IMR-90 (cell line): ENCODE results near the gene NCR2. TPM values are rescaled to one million over a fixed set of nuclear protein-coding genes. Genes with fewer than 3 reads are reported as not detected.

Experiments used
- ATAC-seq: fragments of 200-7000 bp; cut with Tn5 transposase; 2 replicates; pipeline ENCODE4 v1.9.1; 2020; ENCODE audit warnings: low read depth, mild to moderate bottlenecking, moderate library complexity
- BruUV-seq: library from RNA; stranded (reverse); fragments of 400-500 nt; replicated peaks from 2 replicates; lab custom pipeline; 2021; lab: Mats Ljungman, UMichigan
- CTCF ChIA-PET: fragments of 300-600 bp; formaldehyde crosslinking; extraction: SDS; loops from one replicate; lab custom pipeline; 2021; ENCODE audit warnings: antibody characterized with exemption; lab: Yijun Ruan, JAX
- POLR2A ChIA-PET: fragments of 300-600 bp; sonication (Branson Sonifier 250); formaldehyde crosslinking; loops from one replicate; lab custom pipeline; 2022; ENCODE audit warnings: antibody characterized with exemption; ENCODE audit not compliant: unreplicated experiment; lab: Charles Lee
- DNase-seq: peaks from one replicate; pipeline ENCODE4 v3.0.0; 2013
- H2AFZ ChIP-seq: replicated peaks from 2 replicates; pipeline ENCODE3; 2013; ENCODE audit warnings: low read length, mild to moderate bottlenecking; ENCODE audit not compliant: poor library complexity
- H2AK5ac ChIP-seq: 2 replicates; pipeline ENCODE4 v1.6.1; 2013; ENCODE audit warnings: low read depth, low read length, inconsistent platforms
- H2AK9ac ChIP-seq: replicated peaks from 2 replicates; pipeline ENCODE3; 2013; ENCODE audit warnings: mild to moderate bottlenecking, low read depth, low read length, moderate library complexity; ENCODE audit not compliant: poor library complexity
- H2BK120ac ChIP-seq: 2 replicates; pipeline ENCODE4 v1.6.1; 2013; ENCODE audit warnings: low read depth, low read length, inconsistent platforms
- H2BK15ac ChIP-seq: 3 replicates; pipeline ENCODE4 v1.6.1; 2013; ENCODE audit warnings: low read depth, low read length, inconsistent platforms
- H2BK20ac ChIP-seq: 2 replicates; pipeline ENCODE4 v1.6.1; 2013; ENCODE audit warnings: low read depth, mild to moderate bottlenecking, inconsistent platforms, low read length, moderate library complexity
- H2BK5ac ChIP-seq: 2 replicates; pipeline ENCODE4 v1.6.1; 2013; ENCODE audit warnings: mild to moderate bottlenecking, low read depth, low read length, inconsistent platforms; ENCODE audit not compliant: poor library complexity, severe bottlenecking
- H3K14ac ChIP-seq: replicated peaks from 2 replicates; pipeline ENCODE4 v1.6.1; 2013; ENCODE audit warnings: low read depth, low read length, inconsistent platforms
- H3K18ac ChIP-seq: 2 replicates; pipeline ENCODE4 v1.6.1; 2013; ENCODE audit warnings: low read depth, low read length, control low read depth
- H3K23ac ChIP-seq: 2 replicates; pipeline ENCODE4 v1.6.1; 2013; ENCODE audit warnings: low read depth, low read length, inconsistent platforms
- H3K27ac ChIP-seq: 2 replicates; pipeline ENCODE4 v1.5.1; 2013; ENCODE audit warnings: mild to moderate bottlenecking, control low read depth, low read length; ENCODE audit not compliant: insufficient read depth
- H3K27me3 ChIP-seq: 2 replicates; pipeline ENCODE4 v1.6.1; 2013; ENCODE audit warnings: low read length; ENCODE audit not compliant: control insufficient read depth, insufficient read depth
- H3K36me3 ChIP-seq: 2 replicates; pipeline ENCODE4 v1.6.1; 2013; ENCODE audit warnings: low read length, mixed read lengths; ENCODE audit not compliant: control insufficient read depth, insufficient read depth
- H3K4ac ChIP-seq: 2 replicates; pipeline ENCODE4 v1.6.1; 2013; ENCODE audit warnings: low read depth, low read length, inconsistent platforms
- H3K4me1 ChIP-seq: 2 replicates; pipeline ENCODE4 v1.6.1; 2013; ENCODE audit warnings: low read length, mixed read lengths; ENCODE audit not compliant: control insufficient read depth, insufficient read depth
- H3K4me2 ChIP-seq: 2 replicates; pipeline ENCODE4 v1.6.1; 2013; ENCODE audit warnings: low read depth, mild to moderate bottlenecking, control low read depth, low read length, moderate library complexity
- H3K4me3 ChIP-seq: 2 replicates; pipeline ENCODE4 v1.5.1; 2013; ENCODE audit warnings: low read depth, mild to moderate bottlenecking, control low read depth, low read length, moderate library complexity; ENCODE audit not compliant: insufficient read depth
- H3K56ac ChIP-seq: 2 replicates; pipeline ENCODE4 v1.6.1; 2013; ENCODE audit warnings: low read length, inconsistent platforms; ENCODE audit not compliant: insufficient read depth; ENCODE audit errors: extremely low read depth
- H3K79me1 ChIP-seq, 2 experiments: 2 replicates each; pipeline ENCODE4 v1.6.1; 2013; ENCODE audit warnings: low read length in 2 of 2, inconsistent platforms in 1 of 2, low read depth in 1 of 2
- H3K9ac ChIP-seq: 2 replicates; pipeline ENCODE4 v1.6.1; 2013; ENCODE audit warnings: low read depth, low read length, control low read depth
- H3K9me1 ChIP-seq: 2 replicates; pipeline ENCODE4 v1.6.1; 2013; ENCODE audit warnings: low read length, inconsistent platforms; ENCODE audit not compliant: insufficient read depth
- H3K9me3 ChIP-seq: 2 replicates; pipeline ENCODE4 v1.6.1; 2013; ENCODE audit warnings: low read length; ENCODE audit not compliant: control insufficient read depth, insufficient read depth
- H4K20me1 ChIP-seq: 2 replicates; pipeline ENCODE4 v1.6.1; 2013; ENCODE audit warnings: low read length, inconsistent platforms; ENCODE audit not compliant: insufficient read depth
- H4K5ac ChIP-seq: 2 replicates; pipeline ENCODE4 v1.6.1; 2013; ENCODE audit warnings: mild to moderate bottlenecking, low read depth, low read length, control low read depth
- H4K8ac ChIP-seq, 2 experiments: 2 replicates each; pipeline ENCODE4 v1.6.1; 2013; ENCODE audit warnings: low read depth in 2 of 2, low read length in 2 of 2, control low read depth in 1 of 2, inconsistent platforms in 1 of 2
- H4K91ac ChIP-seq: 2 replicates; pipeline ENCODE4 v1.6.1; 2013; ENCODE audit warnings: low read depth, low read length, inconsistent platforms; ENCODE audit not compliant: insufficient read depth
- CEBPB ChIP-seq: IDR thresholded peaks from 2 replicates; pipeline ENCODE4 v1.6.1; 2012; ENCODE audit warnings: low read depth, low read length, improper control_type of control experiment
- CHD1 ChIP-seq: IDR thresholded peaks from 2 replicates; pipeline ENCODE4 v1.6.1; 2012; ENCODE audit warnings: low read depth, low read length, improper control_type of control experiment
- ELK1 ChIP-seq: fragments of 150-350 bp; IDR thresholded peaks from 2 replicates; pipeline ENCODE4 v1.6.1; 2016; ENCODE audit warnings: low read depth, mild to moderate bottlenecking, low read length, moderate library complexity, borderline replicate concordance
- FOS ChIP-seq: fragments of 150-350 bp; IDR thresholded peaks from 2 replicates; pipeline ENCODE4 v1.6.1; 2016; ENCODE audit warnings: low read depth, low read length
- MAZ ChIP-seq: IDR thresholded peaks from 2 replicates; pipeline ENCODE4 v1.6.1; 2012; ENCODE audit warnings: low read depth, mild to moderate bottlenecking, low read length, improper control_type of control experiment, moderate library complexity, borderline replicate concordance
- NFE2L2 ChIP-seq: fragments of 150-350 bp; IDR thresholded peaks from 2 replicates; pipeline ENCODE4 v1.6.1; 2016; ENCODE audit warnings: low read depth, mild to moderate bottlenecking, low read length
- RFX5 ChIP-seq: IDR thresholded peaks from 2 replicates; pipeline ENCODE4 v1.8.0; 2012; ENCODE audit warnings: low read depth, mild to moderate bottlenecking, low read length, moderate library complexity
- WGBS, 2 experiments: methylation state at CpG; one replicate each; pipeline versions ENCODE4 v1.1.5 to v1.1.7; 2013; ENCODE audit warnings: missing lambda C conversion rate in 2 of 2; ENCODE audit not compliant: insufficient read length in 1 of 2; ENCODE audit errors: extremely low coverage in 2 of 2; 5-methylcytosine and 5-hydroxymethylcytosine counted together
- dilution Hi-C: fragments of 300-500 bp; cut with HindIII; formaldehyde crosslinking; loops from one replicate; pipeline ENCODE4 v1.14.3; 2018; ENCODE audit warnings: low sequenced_read_pairs; ENCODE audit not compliant: unreplicated experiment
- in situ Hi-C: fragments of 300-500 bp; cut with MboI; formaldehyde crosslinking; loops from 3 replicates; pipeline ENCODE4 v1.14.3; 2019; ENCODE audit warnings: low sequenced_read_pairs, inconsistent platforms, mixed read lengths
- intact Hi-C: fragments of 100-400 bp; cut with micrococcal nuclease; formaldehyde crosslinking; loops from 2 replicates; pipeline ENCODE4 v1.10.0; 2022
- polyA plus RNA-seq, 3 experiments: library from polyadenylated mRNA; depleted of rRNA; stranded (reverse); fragments of >200 nt; gene quantifications; 2 replicates each; pipeline ENCODE4 v1.2.3, GENCODE V29; 2012; ENCODE audit warnings: low replicate concordance in 1 of 3
- total RNA-seq: library from RNA; depleted of rRNA; stranded (reverse); fragments of >200 nt; gene quantifications from 2 replicates; pipeline ENCODE4 v1.2.3, GENCODE V29; 2012

The NCR2 gene
- total and polyA plus RNA-seq, 2 of the 4 experiments (the other 2 are of a cell fraction): not detected

GRCh38 chr6:41373919-41374617 lies 38.7 kb downstream of the NCR2 start:
- Histone ChIP-seq H3K9ac (no peak overlapping the region), H3K56ac (no peak overlapping the region), H3K27me3 (peaks cover 80% of the 10 kb centered on the region), H3K27ac (no peak overlapping the region), H3K9me3 (no peaks in the 10 kb centered on the region; the same call in 1 of the 2 replicates), H2AFZ (peak overlapping the region; percentile 41), H4K20me1 (no peaks in the 10 kb centered on the region), H3K14ac (no peak overlapping the region), H4K8ac (no peak overlapping the region), H2BK15ac (no peak overlapping the region), H2BK5ac (no peak overlapping the region), H3K18ac (no peak overlapping the region), H3K4ac (no peak overlapping the region), H4K91ac (no peak overlapping the region), H2AK5ac (no peak overlapping the region), H3K79me1 (no peaks in the 10 kb centered on the region), H3K9me1 (no peaks in the 10 kb centered on the region), H2BK120ac (no peak overlapping the region), H2AK9ac (peak overlapping the region; percentile 63), H3K4me2 (no peak overlapping the region), H2BK20ac (no peak overlapping the region), H3K4me3 (no peak overlapping the region), H3K4me1 (peaks cover 2% of the 10 kb centered on the region; the same call in 1 of the 2 replicates), H4K5ac (no peak overlapping the region), H3K36me3 (no peaks in the 10 kb centered on the region), H3K23ac (no peak overlapping the region)
- in situ Hi-C loops: loop anchor here (5.0 kb wide), 1 partner anchor 218 kb away; no protein-coding TSS in a partner anchor
- no peak for TF ChIP-seq RFX5
- no peak for TF ChIP-seq FOS
- no peak for TF ChIP-seq CHD1
- no peak for TF ChIP-seq ELK1
- TF ChIP-seq CEBPB: no peak
- no peak for TF ChIP-seq NFE2L2
- no peak for TF ChIP-seq MAZ
- CTCF ChIA-PET: interaction anchor here (0.9 kb wide), 1 partner anchor 162 kb away, joined by 4 read pairs; no protein-coding TSS in a partner anchor
- ATAC-seq: no peak
- intact Hi-C loops: no loop called here
- no TSS peak for BruUV-seq
- POLR2A ChIA-PET: no interaction called here
- WGBS, 2 experiments: 12% methylated on average over 41 of the region's 65 CpGs; no CpG with 5 or more reads in 1 of the 2 experiments
- no peak for DNase-seq
- dilution Hi-C loops: no loop called here
